GM12892 (cell line): ENCODE data around the gene SIRT6.
"Not testable (repeated sequence)": the region's sequence is repeated elsewhere in the genome, so short reads cannot be mapped to it uniquely, and the experiment has no call there.

ENCODE experiments used
- DNase-seq: peaks from one replicate; pipeline ENCODE4 v3.0.0; 2011; ENCODE audit not compliant: insufficient read length
- FAIRE-seq: peaks from 2 replicates; lab custom pipeline; 2011; peaks lifted over from hg19 to GRCh38; lab: Jason Lieb, UNC
- POLR2A ChIP-seq: IDR thresholded peaks from 2 replicates; pipeline ENCODE4 v1.6.1; 2011; ENCODE audit warnings: low read depth, low read length, control low read depth
- POLR2AphosphoS5 ChIP-seq: IDR thresholded peaks from 2 replicates; pipeline ENCODE4 v1.6.1; 2011; ENCODE audit warnings: low read depth, low read length, control low read depth
- TAF1 ChIP-seq: IDR thresholded peaks from 2 replicates; pipeline ENCODE4 v1.6.1; 2011; ENCODE audit warnings: low read depth, mild to moderate bottlenecking, control low read depth, low read length, borderline replicate concordance

Gene SIRT6

GRCh38 chr19:4139614-4140236 is 42.6 kb downstream of the SIRT6 start:
- DNase-seq = peak; percentile 83
- no peak for TF ChIP-seq TAF1
- no peak for TF ChIP-seq POLR2A
- no peak for TF ChIP-seq POLR2AphosphoS5
- FAIRE-seq = peak; percentile 57

GRCh38 chr19:4138445-4138844 is 43.9 kb downstream of the SIRT6 start:
- no peak for TF ChIP-seq POLR2A
- no peak for DNase-seq
- FAIRE-seq = no peak

GRCh38 chr19:4136680-4137088 is 45.7 kb downstream of the SIRT6 start:
- FAIRE-seq = no peak
- TF ChIP-seq POLR2A (no peak), TAF1 (no peak), POLR2AphosphoS5 (no peak)
- DNase-seq = no peak

- not testable (repeated sequence) for DNase-seq, FAIRE-seq
These were observed 47.0 kb downstream of the SIRT6 start for GRCh38 chr19:4135386-4135785.

GRCh38 chr19:4134351-4134750 is 48.0 kb downstream of the SIRT6 start:
- no peak for FAIRE-seq
- no peak for DNase-seq
- no peak for TF ChIP-seq TAF1
- TF ChIP-seq POLR2AphosphoS5 = no peak
- TF ChIP-seq POLR2A = no peak

- no peak for TF ChIP-seq POLR2A
- TF ChIP-seq POLR2AphosphoS5 = no peak
- no peak for TF ChIP-seq TAF1
- no peak for DNase-seq
- FAIRE-seq = no peak
These were observed 51.5 kb downstream of the SIRT6 start for GRCh38 chr19:4130744-4131438.

GRCh38 chr19:4129050-4129449 is 53.3 kb downstream of the SIRT6 start:
- not testable (repeated sequence) for FAIRE-seq, DNase-seq

GRCh38 chr19:4127322-4127721 is 55.0 kb downstream of the SIRT6 start:
- FAIRE-seq = not testable (repeated sequence)

GRCh38 chr19:4124638-4125037 is 57.7 kb downstream of the SIRT6 start:
- no peak for DNase-seq
- FAIRE-seq = no peak
- TF ChIP-seq POLR2A (no peak), POLR2AphosphoS5 (no peak), TAF1 (no peak)

More at GRCh38 chr19:4127322-4127721, 55.0 kb downstream of the SIRT6 start:
- DNase-seq = not testable (repeated sequence)
